CD14-positive monocyte (primary cell): ENCODE measurements around the gene SYNPO. TPM values are rescaled to one million over a fixed set of nuclear protein-coding genes. Genes with fewer than 3 reads are reported as not detected.

Experiments used
- DNase-seq, 3 donors: peaks; one replicate each; pipeline ENCODE4 v3.0.0-alpha.2; 2011 to 2022
- H2AFZ ChIP-seq: 2 replicates; pipeline ENCODE4 v1.6.0; 2012; ENCODE audit warnings: mild to moderate bottlenecking, low read depth, low read length, inconsistent platforms; ENCODE audit not compliant: insufficient read depth, poor library complexity, severe bottlenecking
- H3K27ac ChIP-seq, 2 donors: 1 replicate in 1 of 2; 2 replicates in 1 of 2; pipeline ENCODE4 v1.5.1; 2012 to 2013; ENCODE audit warnings: low read length in 2 of 2, control low read depth in 1 of 2, inconsistent platforms in 1 of 2, low read depth in 1 of 2, mild to moderate bottlenecking in 1 of 2
- H3K27me3 ChIP-seq, 2 donors: one replicate each; pipeline versions ENCODE4 v1.6.0 to v1.6.1; 2011 to 2013; ENCODE audit warnings: low read length in 2 of 2; ENCODE audit not compliant: control insufficient read depth in 2 of 2, insufficient read depth in 2 of 2
- H3K36me3 ChIP-seq, 2 donors: replicated peaks in 1 of 2; 1 replicate in 1 of 2; 2 replicates in 1 of 2; pipeline versions ENCODE4 v1.5.1 to v1.6.1; 2012 to 2013; ENCODE audit warnings: low read length in 2 of 2, control low read depth in 1 of 2, inconsistent platforms in 1 of 2, mild to moderate bottlenecking in 1 of 2; ENCODE audit not compliant: insufficient read depth in 2 of 2, control insufficient read depth in 1 of 2
- H3K4me1 ChIP-seq, 2 donors: 1 replicate in 1 of 2; 2 replicates in 1 of 2; pipeline versions ENCODE4 v1.5.1 to v1.6.1; 2012 to 2013; ENCODE audit warnings: low read length in 2 of 2, control low read depth in 1 of 2, inconsistent platforms in 1 of 2, mild to moderate bottlenecking in 1 of 2, moderate library complexity in 1 of 2; ENCODE audit not compliant: insufficient read depth in 2 of 2, control insufficient read depth in 1 of 2
- H3K4me2 ChIP-seq: replicated peaks from 2 replicates; pipeline ENCODE3; 2012; ENCODE audit warnings: low read length, moderate library complexity, mild to moderate bottlenecking; ENCODE audit not compliant: poor library complexity, severe bottlenecking; ENCODE audit errors: extremely low read depth
- H3K4me3 ChIP-seq, 3 experiments: fragments of 200-600 bp in 1 of 3; sonication (generic) in 1 of 3; replicated peaks in 1 of 3; 1 replicate in 2 of 3; 2 replicates in 1 of 3; pipeline ENCODE4 v1.5.1; 2011 to 2013; ENCODE audit warnings: low read length in 3 of 3, mild to moderate bottlenecking in 3 of 3, control low read depth in 2 of 3, low read depth in 2 of 3, inconsistent platforms in 1 of 3, moderate library complexity in 1 of 3
- H3K79me2 ChIP-seq: 2 replicates; pipeline ENCODE4 v1.6.0; 2012; ENCODE audit warnings: mild to moderate bottlenecking, control low read depth, inconsistent platforms, low read length, moderate library complexity; ENCODE audit not compliant: insufficient read depth
- H3K9ac ChIP-seq: 2 replicates; pipeline ENCODE4 v1.6.0; 2017; ENCODE audit warnings: low read length, mild to moderate bottlenecking; ENCODE audit not compliant: insufficient read depth, poor library complexity, severe bottlenecking
- H3K9me3 ChIP-seq, 2 donors: replicated peaks in 1 of 2; 1 replicate in 1 of 2; 2 replicates in 1 of 2; pipeline versions ENCODE4 v1.5.1 to v1.6.1; 2012 to 2013; ENCODE audit warnings: low read length in 2 of 2, control low read depth in 1 of 2; ENCODE audit not compliant: control insufficient read depth in 1 of 2, insufficient read depth in 1 of 2
- H4K20me1 ChIP-seq: 2 replicates; pipeline ENCODE4 v1.6.0; 2012; ENCODE audit warnings: mild to moderate bottlenecking, low read length, control low read depth, moderate library complexity; ENCODE audit not compliant: insufficient read depth
- H3K27ac Mint-ChIP-seq, 7 donors: one replicate each; pipeline ENCODE4 v1.8.0; 2020; ENCODE audit warnings: mild to moderate bottlenecking in 7 of 7, mixed read lengths in 7 of 7, moderate library complexity in 6 of 7, inconsistent platforms in 2 of 7
- H3K27me3 Mint-ChIP-seq, 3 donors: one replicate each; pipeline ENCODE4 v1.8.0; 2021 to 2022; ENCODE audit warnings: low read depth in 3 of 3, mild to moderate bottlenecking in 3 of 3, mixed read lengths in 3 of 3, moderate library complexity in 3 of 3, inconsistent platforms in 1 of 3
- H3K36me3 Mint-ChIP-seq, 2 donors: one replicate each; pipeline ENCODE4 v1.8.0; 2020; ENCODE audit warnings: mixed read lengths in 2 of 2, inconsistent platforms in 1 of 2, mild to moderate bottlenecking in 1 of 2
- H3K4me1 Mint-ChIP-seq: one replicate; pipeline ENCODE4 v1.8.0; 2020; ENCODE audit warnings: mild to moderate bottlenecking, mixed read lengths
- H3K4me3 Mint-ChIP-seq, 2 donors: one replicate each; pipeline ENCODE4 v1.8.0; 2020; ENCODE audit warnings: mild to moderate bottlenecking in 2 of 2, mixed read lengths in 2 of 2, moderate library complexity in 1 of 2
- H3K9me3 Mint-ChIP-seq, 7 donors: one replicate each; pipeline ENCODE4 v1.8.0; 2020 to 2022; ENCODE audit warnings: mixed read lengths in 7 of 7, mild to moderate bottlenecking in 6 of 7, moderate library complexity in 6 of 7, inconsistent platforms in 2 of 7
- WGBS: methylation state at CpG from one replicate; pipeline ENCODE4 v1.1.5; 2013; ENCODE audit warnings: missing lambda C conversion rate; ENCODE audit not compliant: insufficient coverage; 5-methylcytosine and 5-hydroxymethylcytosine counted together
- intact Hi-C, 2 donors: fragments of 100-400 bp; cut with micrococcal nuclease; formaldehyde crosslinking; loops; one replicate each; pipeline versions ENCODE4 v1.15.0 to v1.15.1; 2023
- polyA plus RNA-seq, 3 donors: library from polyadenylated mRNA; depleted of rRNA in 1 of 3; unstranded in 2 of 3; stranded (reverse) in 1 of 3; fragments of 300-500 nt in 2 of 3; fragments of >200 nt in 1 of 3; fragmentation: Illumina TruSeq in 2 of 3; gene quantifications; 1 replicate in 2 of 3; 2 replicates in 1 of 3; pipeline ENCODE4 v1.2.3, GENCODE V29; 2012 to 2021
- TF ChIP-seq, protein P1 (sequence below): fragments of 200-600 bp; IDR thresholded peaks from one replicate; pipeline ENCODE4 v1.8.0; 2022; ENCODE audit warnings: antibody characterized with exemption, mild to moderate bottlenecking

SYNPO gene
- polyA plus RNA-seq, 3 donors: not detected

DNA sequence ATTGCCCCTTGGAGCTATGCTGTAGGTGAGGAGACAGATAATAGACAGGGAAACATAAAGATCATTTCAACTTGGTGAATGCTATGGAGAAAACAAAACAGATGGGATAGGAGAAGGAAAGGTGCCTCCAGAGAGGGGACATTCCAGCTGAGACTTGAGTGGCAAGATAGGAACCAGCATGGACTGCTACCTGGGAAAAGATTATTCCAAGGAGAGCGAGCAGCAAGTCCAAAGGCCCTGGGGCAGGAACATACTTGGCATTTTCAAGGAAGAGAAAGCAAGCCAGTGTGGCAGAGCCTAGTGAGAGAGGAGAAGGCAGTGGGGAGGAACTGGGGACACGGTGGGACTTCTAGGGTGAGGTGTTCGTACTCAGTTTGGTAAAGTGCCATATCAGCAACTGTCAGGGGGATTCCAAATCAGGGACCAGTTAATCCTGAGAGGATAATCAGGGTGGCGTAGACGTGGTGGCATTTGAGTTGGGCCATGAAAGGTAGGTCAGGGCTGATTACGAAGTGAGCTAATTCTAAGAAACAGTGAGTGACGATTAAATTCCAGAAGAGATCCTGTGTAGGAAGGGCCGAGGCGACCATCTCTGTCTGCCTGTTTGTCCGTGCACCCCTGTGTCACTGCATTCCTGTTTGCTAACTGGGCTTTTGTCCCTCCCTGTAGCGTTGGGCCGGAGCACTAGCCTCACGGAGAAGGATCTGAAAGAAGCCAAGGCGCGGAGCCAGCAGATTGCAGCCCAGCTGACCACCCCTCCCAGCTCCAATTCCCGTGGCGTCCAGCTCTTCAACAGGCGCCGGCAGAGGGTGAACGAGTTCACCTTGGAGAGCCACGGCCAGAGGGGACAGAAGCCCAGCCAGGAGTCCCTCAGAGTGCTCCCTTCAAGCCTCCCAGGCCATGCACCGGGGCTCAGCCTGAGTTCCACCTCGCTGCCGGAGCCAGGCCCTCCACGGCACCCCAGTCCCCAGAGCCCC is 7.1 kb downstream of the SYNPO start:
- intact Hi-C loops: no loop called here
- Histone ChIP-seq H3K27ac (no peak overlapping the region), H3K9ac (no peak overlapping the region)

DNA sequence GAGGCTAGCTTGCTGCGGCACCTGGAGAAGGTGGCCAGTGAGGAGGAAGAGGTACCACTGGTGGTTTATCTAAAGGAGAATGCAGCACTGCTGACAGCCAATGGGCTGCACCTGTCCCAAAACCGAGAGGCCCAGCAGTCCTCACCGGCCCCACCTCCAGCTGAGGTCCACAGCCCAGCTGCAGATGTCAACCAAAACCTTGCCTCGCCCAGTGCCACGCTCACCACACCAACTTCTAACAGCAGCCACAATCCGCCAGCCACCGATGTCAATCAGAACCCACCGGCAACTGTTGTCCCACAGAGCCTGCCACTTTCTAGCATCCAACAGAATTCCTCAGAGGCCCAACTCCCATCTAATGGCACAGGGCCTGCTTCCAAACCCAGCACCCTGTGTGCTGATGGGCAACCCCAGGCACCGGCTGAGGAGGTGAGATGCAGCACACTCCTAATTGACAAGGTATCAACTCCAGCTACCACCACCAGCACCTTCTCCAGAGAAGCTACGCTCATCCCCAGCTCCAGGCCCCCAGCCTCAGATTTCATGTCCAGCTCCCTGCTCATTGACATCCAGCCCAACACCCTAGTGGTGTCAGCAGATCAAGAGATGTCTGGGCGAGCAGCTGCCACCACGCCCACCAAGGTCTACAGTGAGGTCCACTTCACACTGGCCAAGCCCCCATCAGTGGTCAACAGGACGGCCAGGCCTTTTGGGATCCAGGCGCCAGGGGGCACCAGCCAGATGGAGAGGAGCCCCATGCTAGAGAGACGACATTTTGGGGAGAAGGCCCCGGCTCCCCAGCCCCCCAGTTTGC is 8.0 kb downstream of the SYNPO start:
- H3K36me3 Mint-ChIP-seq: no peaks in the 10 kb centered on the region
- Histone ChIP-seq H3K4me1 (no peaks in the 10 kb centered on the region), H3K79me2 (no peaks in the 10 kb centered on the region), H3K4me3 (no peak overlapping the region), H3K27ac (no peak overlapping the region), H3K27me3 (no peaks in the 10 kb centered on the region), H4K20me1 (no peaks in the 10 kb centered on the region), H3K36me3 (no peaks in the 10 kb centered on the region), H3K9ac (no peak overlapping the region), H2AFZ (no peak overlapping the region), H3K9me3 (no peaks in the 10 kb centered on the region), H3K4me2 (no peak overlapping the region)
- TF ChIP-seq, protein P1, sequence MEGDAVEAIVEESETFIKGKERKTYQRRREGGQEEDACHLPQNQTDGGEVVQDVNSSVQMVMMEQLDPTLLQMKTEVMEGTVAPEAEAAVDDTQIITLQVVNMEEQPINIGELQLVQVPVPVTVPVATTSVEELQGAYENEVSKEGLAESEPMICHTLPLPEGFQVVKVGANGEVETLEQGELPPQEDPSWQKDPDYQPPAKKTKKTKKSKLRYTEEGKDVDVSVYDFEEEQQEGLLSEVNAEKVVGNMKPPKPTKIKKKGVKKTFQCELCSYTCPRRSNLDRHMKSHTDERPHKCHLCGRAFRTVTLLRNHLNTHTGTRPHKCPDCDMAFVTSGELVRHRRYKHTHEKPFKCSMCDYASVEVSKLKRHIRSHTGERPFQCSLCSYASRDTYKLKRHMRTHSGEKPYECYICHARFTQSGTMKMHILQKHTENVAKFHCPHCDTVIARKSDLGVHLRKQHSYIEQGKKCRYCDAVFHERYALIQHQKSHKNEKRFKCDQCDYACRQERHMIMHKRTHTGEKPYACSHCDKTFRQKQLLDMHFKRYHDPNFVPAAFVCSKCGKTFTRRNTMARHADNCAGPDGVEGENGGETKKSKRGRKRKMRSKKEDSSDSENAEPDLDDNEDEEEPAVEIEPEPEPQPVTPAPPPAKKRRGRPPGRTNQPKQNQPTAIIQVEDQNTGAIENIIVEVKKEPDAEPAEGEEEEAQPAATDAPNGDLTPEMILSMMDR: no peak
- H3K27ac Mint-ChIP-seq: peak overlapping the region in 1 of 7 donors; percentile 14
- H3K4me1 Mint-ChIP-seq: no peaks in the 10 kb centered on the region
- DNase-seq: no peak
- 94% methylated on average over 16 of the region's 16 CpGs for WGBS
- peaks cover 0 to 5% (median 4%) of the 10 kb centered on the region in 3 donors for H3K27me3 Mint-ChIP-seq
- intact Hi-C loops: no loop called here
- H3K9me3 Mint-ChIP-seq: peaks cover 0 to 2% (median 0%) of the 10 kb centered on the region in 7 donors
- no peak overlapping the region for H3K4me3 Mint-ChIP-seq

More for the DNA sequence above, 7.1 kb downstream of the SYNPO start:
- Mint-ChIP-seq H3K9me3 (peaks cover 0 to 2% (median 0%) of the 10 kb centered on the region in 7 donors), H3K4me3 (no peak overlapping the region), H3K4me1 (no peaks in the 10 kb centered on the region), H3K27me3 (peaks cover 0 to 6% (median 3%) of the 10 kb centered on the region in 3 donors), H3K36me3 (no peaks in the 10 kb centered on the region), H3K27ac (no peak overlapping the region)
- DNase-seq: no peak
- H2AFZ ChIP-seq: no peak overlapping the region
- no peak overlapping the region for H3K4me3 ChIP-seq
- H3K4me2 ChIP-seq: no peak overlapping the region
- H3K4me1 ChIP-seq: no peaks in the 10 kb centered on the region
- H3K27me3 ChIP-seq: no peaks in the 10 kb centered on the region
- H3K36me3 ChIP-seq: no peaks in the 10 kb centered on the region
- H4K20me1 ChIP-seq: no peaks in the 10 kb centered on the region
- TF ChIP-seq, protein P1: no peak
- H3K79me2 ChIP-seq: no peaks in the 10 kb centered on the region
- 92% methylated on average over 25 of the region's 25 CpGs for WGBS
- H3K9me3 ChIP-seq: no peaks in the 10 kb centered on the region
